ENCODE data around the gene GRIN2B.

Gene GRIN2B

GRCh38 chr12:13961971-13962370 lies 19.4 kb downstream of the GRIN2B start:
- in situ Hi-C loops (cut with MboI; ENCODE audit: low pct_unique_long_range_greater_than_20kb, low sequenced_read_pairs), result no loop called here
- no peak for DNase-seq

GRCh38 chr12:13959131-13959723 lies 22.2 kb downstream of the GRIN2B start:
- in situ Hi-C loops (cut with MboI; ENCODE audit: low pct_unique_long_range_greater_than_20kb, low sequenced_read_pairs), result no loop called here

GRCh38 chr12:13957576-13957975 lies 23.8 kb downstream of the GRIN2B start:
- in situ Hi-C loops (cut with MboI; ENCODE audit: low pct_unique_long_range_greater_than_20kb, low sequenced_read_pairs), result no loop called here
- DNase-seq, result no peak

More at GRCh38 chr12:13959131-13959723, 22.2 kb downstream of the GRIN2B start:
- no peak for DNase-seq

- no peak for DNase-seq
- in situ Hi-C loops (cut with MboI; ENCODE audit: low pct_unique_long_range_greater_than_20kb, low sequenced_read_pairs), result no loop called here
Measured at GRCh38 chr12:13956060-13956590, 25.3 kb downstream of the GRIN2B start.

- DNase-seq, result no peak
- in situ Hi-C loops (cut with MboI; ENCODE audit: low pct_unique_long_range_greater_than_20kb, low sequenced_read_pairs), result no loop called here
Measured at GRCh38 chr12:13952096-13952495, 29.3 kb downstream of the GRIN2B start.

- in situ Hi-C loops (cut with MboI; ENCODE audit: low pct_unique_long_range_greater_than_20kb, low sequenced_read_pairs), result no loop called here
- DNase-seq, result no peak
Measured at GRCh38 chr12:13950502-13950901, 30.9 kb downstream of the GRIN2B start.

DNA sequence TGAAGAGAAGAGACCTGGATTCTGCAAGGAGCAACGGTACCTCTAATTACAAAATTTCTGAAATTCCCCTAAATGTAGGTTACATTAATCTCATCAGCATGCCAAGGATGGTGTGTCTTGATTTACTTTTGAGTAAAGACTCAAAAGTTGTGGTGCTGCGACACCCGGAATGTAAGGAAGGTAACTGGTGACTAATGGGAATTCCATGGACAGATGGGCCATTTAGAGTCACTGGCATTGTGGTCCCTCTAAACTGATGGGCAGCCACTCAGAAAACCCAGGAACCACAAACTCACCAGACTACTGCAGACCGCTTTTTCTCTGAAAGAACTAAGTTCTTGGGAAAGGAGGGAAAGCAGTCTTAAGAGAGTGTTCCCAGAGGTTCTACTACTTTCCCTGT lies 32.8 kb downstream of the GRIN2B start:
- no peak for DNase-seq
- in situ Hi-C loops (cut with MboI; ENCODE audit: low pct_unique_long_range_greater_than_20kb, low sequenced_read_pairs), result no loop called here

DNA sequence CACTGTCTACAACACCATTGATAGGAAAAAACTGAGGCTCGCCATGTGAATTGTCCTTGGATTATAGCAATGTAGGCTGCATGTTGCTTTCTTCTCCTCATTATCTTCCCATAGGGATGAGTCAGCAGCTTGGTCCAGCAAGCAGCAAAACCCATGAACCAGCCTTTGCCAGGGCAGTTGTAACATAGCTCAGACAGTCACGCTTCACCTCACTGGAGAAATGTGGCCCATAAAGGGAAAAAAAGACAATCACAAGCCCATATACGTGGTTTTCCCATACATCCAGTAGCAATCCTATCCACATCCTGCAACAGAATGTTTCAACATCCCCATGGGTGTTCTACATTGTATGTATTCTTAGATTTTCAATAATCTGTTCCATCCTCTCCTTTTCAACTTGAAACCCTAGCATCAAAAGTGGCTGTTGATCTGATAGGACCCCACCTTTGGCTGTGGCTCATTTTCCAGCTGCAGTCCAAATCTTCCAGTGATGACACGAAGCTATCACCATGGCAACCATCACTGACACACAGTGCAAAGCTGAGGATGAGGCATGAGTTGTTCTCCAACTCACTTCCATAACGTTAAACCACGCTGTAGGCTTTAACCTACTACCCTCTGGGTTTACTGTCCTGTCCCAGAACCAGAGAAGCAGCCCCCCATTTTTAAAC lies 34.0 kb downstream of the GRIN2B start:
- in situ Hi-C loops (cut with MboI; ENCODE audit: low pct_unique_long_range_greater_than_20kb, low sequenced_read_pairs), result no loop called here
- DNase-seq, result no peak

- in situ Hi-C loops (cut with MboI; ENCODE audit: low pct_unique_long_range_greater_than_20kb, low sequenced_read_pairs), result no loop called here
- DNase-seq, result no peak
Measured at GRCh38 chr12:13945641-13946040, 35.8 kb downstream of the GRIN2B start.

DNA sequence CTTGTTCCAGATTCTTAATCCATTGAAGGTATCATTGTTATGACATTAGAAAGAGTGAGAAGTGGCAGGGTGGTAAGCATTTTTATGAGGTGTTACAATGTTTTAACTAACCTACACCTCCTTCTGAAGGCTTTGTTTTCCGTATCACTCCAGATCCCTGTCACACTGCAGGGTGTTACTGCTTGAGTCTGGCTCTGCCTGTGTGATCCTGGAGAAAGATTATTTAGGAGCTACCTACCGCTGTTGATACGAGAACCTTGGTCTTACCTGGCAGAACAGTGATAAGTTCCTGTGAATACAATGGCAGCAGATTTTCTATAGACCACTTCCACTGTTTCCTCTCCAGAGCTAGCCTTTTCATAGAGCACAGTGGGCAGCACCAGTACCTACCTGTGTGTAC lies 36.2 kb downstream of the GRIN2B start:
- DNase-seq, result no peak
- in situ Hi-C loops (cut with MboI; ENCODE audit: low pct_unique_long_range_greater_than_20kb, low sequenced_read_pairs), result no loop called here

DNA sequence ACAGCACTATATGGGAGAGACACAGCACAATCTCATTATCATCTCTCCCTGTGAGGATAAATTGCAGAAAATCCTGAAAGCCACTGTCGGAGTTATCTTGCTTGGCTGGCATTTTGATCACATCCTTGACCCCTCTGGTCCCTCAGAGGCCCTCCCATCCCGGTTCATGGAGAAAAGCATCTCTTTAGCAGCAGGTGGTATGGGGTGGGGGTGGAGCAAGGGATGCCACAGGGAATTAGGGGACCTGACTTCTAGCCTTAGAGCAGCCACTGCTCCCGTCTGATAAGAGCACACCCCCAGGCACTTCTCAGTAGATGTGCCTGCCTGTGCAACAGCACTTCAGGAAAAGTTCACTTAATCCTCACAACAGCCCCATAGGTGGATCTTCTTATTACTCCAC lies 38.6 kb downstream of the GRIN2B start:
- no peak for DNase-seq
- in situ Hi-C loops (cut with MboI; ENCODE audit: low pct_unique_long_range_greater_than_20kb, low sequenced_read_pairs), result no loop called here

DNA sequence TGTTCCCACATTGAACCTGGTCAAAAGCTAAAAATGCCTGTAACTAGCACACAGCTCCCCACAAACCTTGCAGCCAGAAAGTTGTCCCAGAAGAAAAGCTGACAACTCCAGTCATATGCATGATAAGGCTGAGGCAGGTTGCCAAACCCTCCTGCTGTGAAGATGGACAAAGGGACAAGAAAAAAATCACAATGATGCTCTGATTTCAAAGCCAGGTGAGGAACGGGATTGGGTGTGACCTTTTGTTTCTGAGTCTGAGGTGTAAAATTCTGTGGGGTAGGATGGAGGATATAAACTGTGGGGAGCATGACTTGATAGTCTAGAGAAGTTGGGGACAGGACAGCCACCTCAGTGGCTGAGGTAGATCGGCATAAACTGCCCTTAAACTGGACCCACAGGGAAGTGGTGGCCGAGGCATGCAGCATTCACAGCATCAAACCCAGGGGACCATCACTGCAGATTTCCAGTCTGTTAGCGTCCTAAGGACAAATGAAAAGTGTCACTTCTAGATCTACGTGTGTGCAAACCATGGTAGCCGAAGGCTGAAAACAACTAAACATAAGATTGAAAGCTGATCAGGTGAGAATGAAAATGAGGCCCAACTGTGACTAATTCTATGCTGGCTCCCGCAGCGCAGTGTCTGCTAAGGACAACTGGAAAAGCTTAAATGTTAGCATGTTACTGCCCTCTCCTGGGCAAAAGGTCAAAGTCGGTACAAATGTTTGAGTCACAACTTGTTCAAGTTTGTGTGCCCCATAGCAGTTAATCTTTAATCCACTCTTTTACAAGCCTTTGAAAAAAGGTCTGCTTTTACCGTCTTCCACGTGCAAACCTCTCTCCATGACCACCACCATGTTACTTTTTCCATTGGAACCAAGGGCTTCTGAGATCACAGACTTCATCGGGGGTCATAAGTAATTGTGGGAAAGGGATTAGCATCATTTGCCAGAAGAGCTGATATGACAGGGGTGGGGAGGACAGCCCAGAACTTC lies 39.8 kb downstream of the GRIN2B start:
- DNase-seq, result peak; percentile 42

GRCh38 chr12:13940335-13940865 lies 41.0 kb downstream of the GRIN2B start:
- no peak for DNase-seq
- in situ Hi-C loops (cut with MboI; ENCODE audit: low pct_unique_long_range_greater_than_20kb, low sequenced_read_pairs), result no loop called here

More for the DNA sequence above, 39.8 kb downstream of the GRIN2B start:
- in situ Hi-C loops (cut with MboI; ENCODE audit: low pct_unique_long_range_greater_than_20kb, low sequenced_read_pairs), result no loop called here

DNA sequence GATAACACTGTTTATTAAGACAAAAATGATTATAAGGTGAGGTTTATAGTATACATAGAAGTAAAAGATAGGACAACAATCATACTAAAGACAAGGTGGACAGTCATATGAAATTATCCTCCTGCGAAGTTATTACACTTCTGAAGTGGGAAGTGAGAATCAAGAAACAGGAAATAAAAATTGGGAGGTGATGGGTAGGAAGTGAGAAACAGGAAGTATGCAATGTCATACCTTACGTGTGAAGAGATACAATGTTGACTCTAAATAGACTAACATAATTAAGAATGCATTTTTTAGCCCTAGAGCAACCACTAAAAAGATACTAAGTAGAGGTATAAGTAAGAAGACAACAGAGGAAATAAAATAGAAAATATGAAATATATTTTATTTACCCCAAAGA lies 43.7 kb downstream of the GRIN2B start:
- in situ Hi-C loops (cut with MboI; ENCODE audit: low pct_unique_long_range_greater_than_20kb, low sequenced_read_pairs), result no loop called here

GRCh38 chr12:13935169-13935568 lies 46.2 kb downstream of the GRIN2B start:
- DNase-seq, result no peak
- in situ Hi-C loops (cut with MboI; ENCODE audit: low pct_unique_long_range_greater_than_20kb, low sequenced_read_pairs), result no loop called here

More for the DNA sequence above, 43.7 kb downstream of the GRIN2B start:
- DNase-seq, result no peak
